ENCODE data around the gene ATF2.
"Not testable (repeated sequence)": the region's sequence is repeated elsewhere in the genome, so short reads cannot be mapped to it uniquely, and the experiment has no call there.

The ATF2 gene

GRCh38 chr2:175097297-175097696, 70.7 kb downstream of the ATF2 start:
- in situ Hi-C loops (cut with HindIII; ENCODE audit: low sequenced_read_pairs) = no loop called here

DNA sequence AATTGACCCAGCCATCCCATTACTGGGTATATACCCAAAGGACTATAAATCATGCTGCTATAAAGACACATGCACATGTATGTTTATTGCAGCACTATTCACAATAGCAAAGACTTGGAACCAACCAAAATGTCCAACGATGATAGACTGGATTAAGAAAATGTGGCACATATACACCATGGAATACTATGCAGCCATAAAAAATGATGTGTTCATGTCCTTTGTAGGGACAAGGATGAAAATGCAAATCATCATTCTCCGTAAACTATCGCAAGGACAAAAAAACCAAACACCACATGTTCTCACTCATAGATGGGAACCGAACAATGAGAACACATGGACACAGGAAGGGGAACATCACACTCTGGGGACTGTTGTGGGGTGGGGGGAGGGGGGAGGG, 83.9 kb downstream of the ATF2 start:
- in situ Hi-C loops (cut with HindIII; ENCODE audit: low sequenced_read_pairs) = not testable (repeated sequence)

- in situ Hi-C loops (cut with HindIII; ENCODE audit: low sequenced_read_pairs) = no loop called here
Observed at GRCh38 chr2:175080479-175080878, 87.5 kb downstream of the ATF2 start.

DNA sequence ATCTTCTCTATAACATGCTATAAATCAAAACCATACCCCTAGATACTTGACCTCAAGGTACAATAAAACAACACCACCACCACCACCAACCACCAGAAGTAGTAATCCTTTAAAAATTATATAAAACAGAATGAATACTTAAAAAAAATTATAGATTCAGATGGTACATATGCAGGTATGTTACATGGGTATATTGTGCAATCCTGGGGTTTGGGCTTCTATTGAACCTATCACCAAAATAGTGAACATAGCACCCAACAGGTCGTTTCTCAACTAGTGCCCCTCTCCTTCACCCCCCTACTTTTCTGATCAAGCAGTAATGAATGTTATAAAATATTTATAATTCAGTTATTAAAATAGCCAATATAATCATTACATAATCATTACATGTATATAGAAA, 91.7 kb downstream of the ATF2 start:
- in situ Hi-C loops (cut with HindIII; ENCODE audit: low sequenced_read_pairs) = no loop called here

DNA sequence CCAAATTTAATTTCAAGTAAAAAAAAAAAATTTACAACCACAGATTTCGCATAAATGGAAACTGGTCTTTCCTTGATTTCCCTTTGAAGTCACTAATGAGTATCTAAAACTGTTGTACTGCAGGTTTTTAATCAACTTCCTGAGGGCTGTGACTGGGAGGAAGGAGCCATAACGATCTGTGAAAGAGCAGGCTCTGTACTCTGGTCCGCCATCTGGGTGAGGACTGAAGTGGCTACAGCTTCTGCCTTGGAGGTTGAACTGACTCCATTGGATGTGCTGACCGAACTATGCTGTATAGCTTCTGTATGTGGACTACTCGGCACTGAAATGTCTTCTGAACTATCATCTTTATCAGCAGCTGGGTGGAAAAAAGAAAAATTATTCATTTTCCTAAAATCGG, 93.5 kb downstream of the ATF2 start:
- in situ Hi-C loops (cut with HindIII; ENCODE audit: low sequenced_read_pairs) = no loop called here

DNA sequence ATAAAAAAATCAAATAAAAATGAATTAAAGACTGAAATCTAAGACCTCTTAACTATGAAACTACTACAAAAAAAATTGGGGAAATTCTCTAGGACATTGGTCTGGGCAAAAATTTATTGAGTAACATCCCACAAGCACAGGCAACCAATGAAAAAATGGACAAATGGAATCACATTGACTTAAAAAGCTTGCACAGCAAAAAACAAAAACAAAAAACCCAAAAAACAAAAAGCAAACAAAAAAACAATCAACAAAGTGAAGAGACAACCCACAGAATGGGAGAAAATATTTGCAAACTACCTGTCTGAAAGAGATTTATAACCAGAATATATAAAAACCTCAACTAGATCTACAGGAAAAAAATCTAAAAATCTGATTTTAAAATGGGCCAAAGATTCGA, 99.5 kb downstream of the ATF2 start:
- in situ Hi-C loops (cut with HindIII; ENCODE audit: low sequenced_read_pairs) = no loop called here

- in situ Hi-C loops (cut with HindIII; ENCODE audit: low sequenced_read_pairs) = no loop called here
Observed at GRCh38 chr2:175066411-175066810, 101.6 kb downstream of the ATF2 start.

DNA sequence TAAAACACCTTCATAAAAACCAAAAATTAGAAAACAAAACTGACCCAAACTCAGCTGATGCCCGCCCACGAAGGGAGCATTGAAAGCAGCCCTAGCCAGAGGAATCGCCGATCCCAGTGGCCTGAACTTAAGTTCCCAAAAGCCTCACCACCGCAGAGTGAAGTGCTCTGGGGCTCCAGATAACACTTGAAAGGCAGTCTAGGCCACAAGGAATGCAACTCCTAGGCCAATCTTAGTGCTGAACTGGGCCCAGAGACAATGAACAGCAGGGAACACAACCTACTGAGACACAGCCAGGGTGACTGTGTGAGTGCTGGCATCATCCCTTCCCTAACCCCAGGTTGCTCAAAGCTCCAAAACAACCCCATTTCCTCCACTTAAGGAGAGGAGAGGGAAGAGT, 103.2 kb downstream of the ATF2 start:
- in situ Hi-C loops (cut with HindIII; ENCODE audit: low sequenced_read_pairs) = no loop called here

DNA sequence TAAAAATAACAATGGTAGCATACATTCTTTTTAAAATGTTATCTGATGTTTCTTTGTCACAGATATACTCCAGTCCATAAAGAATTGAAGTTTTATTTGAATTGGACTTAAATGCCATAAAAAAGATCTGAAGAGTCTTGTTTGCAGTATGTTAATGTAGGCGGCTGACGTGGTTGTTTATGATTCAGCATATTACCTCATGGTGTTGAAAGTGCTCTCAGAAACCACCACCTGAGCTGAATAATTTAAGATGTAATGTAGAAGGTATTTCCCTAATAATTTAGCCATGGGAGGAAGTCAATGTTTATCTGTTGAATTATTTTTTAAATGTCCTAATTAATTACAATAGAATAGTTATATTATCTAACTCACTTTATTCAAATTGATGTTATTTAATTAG, 104.3 kb downstream of the ATF2 start:
- in situ Hi-C loops (cut with HindIII; ENCODE audit: low sequenced_read_pairs) = no loop called here

- in situ Hi-C loops (cut with HindIII; ENCODE audit: low sequenced_read_pairs) = no loop called here
Observed at GRCh38 chr2:175062787-175063585, 105.0 kb downstream of the ATF2 start.

GRCh38 chr2:175057078-175057685, 110.8 kb downstream of the ATF2 start:
- in situ Hi-C loops (cut with HindIII; ENCODE audit: low sequenced_read_pairs) = no loop called here

GRCh38 chr2:175055993-175056392, 112.0 kb downstream of the ATF2 start:
- in situ Hi-C loops (cut with HindIII; ENCODE audit: low sequenced_read_pairs) = no loop called here

- in situ Hi-C loops (cut with HindIII; ENCODE audit: low sequenced_read_pairs) = no loop called here
Observed at GRCh38 chr2:175054340-175054739, 113.7 kb downstream of the ATF2 start.

GRCh38 chr2:175049661-175050060, 118.3 kb downstream of the ATF2 start:
- in situ Hi-C loops (cut with HindIII; ENCODE audit: low sequenced_read_pairs) = no loop called here

- in situ Hi-C loops (cut with HindIII; ENCODE audit: low sequenced_read_pairs) = no loop called here
Observed at GRCh38 chr2:175048275-175048674, 119.7 kb downstream of the ATF2 start.

DNA sequence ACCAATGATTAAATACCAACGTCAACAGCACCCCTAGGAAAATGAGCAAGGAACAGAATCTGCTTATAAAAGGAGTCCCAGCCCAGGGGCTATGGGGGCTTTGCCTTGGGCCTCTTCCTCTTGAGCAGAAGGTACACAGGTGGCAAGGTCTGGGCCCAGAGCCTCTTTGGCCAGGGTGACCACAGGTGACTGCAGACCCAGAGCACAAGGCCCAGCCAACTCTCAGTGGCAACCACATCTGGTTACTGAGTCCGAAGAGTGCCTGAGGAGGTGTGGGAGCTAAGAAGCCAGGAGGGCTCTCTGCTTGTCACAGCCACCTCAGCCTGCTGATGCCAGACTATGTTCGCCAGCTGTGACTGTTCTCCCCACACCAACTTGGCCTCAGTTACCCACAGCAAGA, 128.5 kb downstream of the ATF2 start:
- in situ Hi-C loops (cut with HindIII; ENCODE audit: low sequenced_read_pairs) = no loop called here

GRCh38 chr2:175039031-175039430, 129.0 kb downstream of the ATF2 start:
- in situ Hi-C loops (cut with HindIII; ENCODE audit: low sequenced_read_pairs) = no loop called here

- in situ Hi-C loops (cut with HindIII; ENCODE audit: low sequenced_read_pairs) = no loop called here
Observed at GRCh38 chr2:175037941-175038340, 130.1 kb downstream of the ATF2 start.

GRCh38 chr2:175036582-175037018, 131.4 kb downstream of the ATF2 start:
- in situ Hi-C loops (cut with HindIII; ENCODE audit: low sequenced_read_pairs) = no loop called here

DNA sequence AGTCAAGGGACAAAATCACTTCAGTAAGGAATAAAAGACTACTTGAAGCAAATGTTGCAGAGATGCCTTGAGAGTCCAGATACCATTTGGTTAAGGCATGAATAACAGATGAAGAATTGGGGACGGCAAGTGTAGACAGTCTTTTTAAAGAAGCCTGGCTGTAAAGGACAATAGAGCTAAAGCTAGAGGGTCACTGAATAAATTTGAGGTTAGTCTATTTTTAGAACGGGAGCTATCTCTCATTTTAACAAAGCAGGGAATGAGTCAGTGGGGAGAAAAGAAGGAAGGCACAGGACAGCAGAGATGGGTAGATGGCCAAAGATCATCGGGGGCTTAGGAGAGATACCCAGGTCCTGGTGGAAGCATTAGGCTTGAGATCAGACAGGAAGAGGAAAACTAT, 132.2 kb downstream of the ATF2 start:
- in situ Hi-C loops (cut with HindIII; ENCODE audit: low sequenced_read_pairs) = no loop called here

DNA sequence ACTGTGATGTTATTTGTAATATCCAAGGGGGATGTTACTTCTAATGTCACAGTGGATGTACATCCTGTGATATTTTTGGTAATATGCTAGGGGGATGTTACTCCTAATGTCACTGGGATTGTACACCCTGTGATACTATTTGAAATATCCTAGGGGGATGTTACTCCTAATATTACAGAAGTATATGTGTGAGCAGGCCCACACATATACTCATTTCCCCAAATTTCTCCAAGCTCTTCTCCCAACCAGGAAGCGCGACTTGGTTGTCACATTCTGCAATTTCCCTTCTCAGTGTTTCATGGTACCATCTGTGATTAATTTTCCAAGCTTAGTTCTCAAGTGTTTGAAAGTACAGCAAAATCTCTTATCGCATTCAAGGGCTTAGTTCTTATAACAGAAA, 133.3 kb downstream of the ATF2 start:
- in situ Hi-C loops (cut with HindIII; ENCODE audit: low sequenced_read_pairs) = no loop called here

GRCh38 chr2:175030380-175031271, 137.4 kb downstream of the ATF2 start:
- in situ Hi-C loops (cut with HindIII; ENCODE audit: low sequenced_read_pairs) = no loop called here

Data from DLD1 (cell line).